ENCODE results near the gene DNAH2. TPM values are rescaled to one million over a fixed set of nuclear protein-coding genes. Genes with fewer than 3 reads are reported as not detected.

Gene DNAH2
- total and polyA plus RNA-seq, 9 of the 15 experiments (the other 6 are each of a cell fraction or from before 2014, with no cell fraction given) = 0.03 TPM; not detected in 8

DNA sequence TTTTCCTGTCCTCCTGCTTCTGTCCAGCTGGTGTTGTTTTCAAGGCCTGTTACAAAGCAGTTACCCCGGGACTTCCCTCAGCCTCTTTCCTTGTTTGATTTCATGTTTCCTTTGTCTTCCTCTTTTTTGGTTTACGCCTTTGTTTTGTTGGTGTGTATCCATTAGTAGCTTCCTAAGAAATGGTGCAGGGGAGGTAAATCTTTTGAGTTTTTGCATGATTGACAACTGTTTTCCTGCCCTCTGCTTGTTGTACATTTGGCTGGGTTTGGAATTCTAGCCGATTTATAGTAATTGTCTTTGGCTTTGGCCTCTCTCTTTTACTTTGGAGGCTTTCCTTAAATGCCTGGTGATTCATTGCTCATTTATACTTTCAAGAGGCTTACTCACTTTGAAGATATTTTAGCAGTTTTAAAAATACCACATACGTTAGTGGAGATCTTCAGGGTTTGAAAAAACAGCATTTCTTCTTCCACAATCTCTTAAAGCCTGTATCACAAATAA is 32.8 kb downstream of the DNAH2 start:
- no peak overlapping the region for H3K9ac ChIP-seq (ENCODE audit: insufficient read depth in 1 of 2, low read depth in 2 of 2, low read length in 2 of 2)
- H4K20me1 ChIP-seq (replicated peaks; ENCODE audit: control insufficient read depth, insufficient read depth, low read length) = no peaks in the 10 kb centered on the region
- no TSS peak for BruUV-seq (replicated peaks)
- H3K79me2 ChIP-seq (ENCODE audit: control insufficient read depth, insufficient read depth, low read length) = no peaks in the 10 kb centered on the region
- H3K4me3 ChIP-seq = no peak overlapping the region
- H3K27ac ChIP-seq (ENCODE audit: extremely low read depth, low read depth, low read length) = no peak overlapping the region
- H3K4me1 ChIP-seq (replicated peaks in 1 of 2; ENCODE audit: control insufficient read depth in 2 of 2, insufficient read depth in 2 of 2, low read length in 2 of 2) = no peaks in the 10 kb centered on the region
- no peak for DNase-seq (ENCODE audit: extremely low read depth in 1 of 4, low spot score in 3 of 4)
- H3K9me3 ChIP-seq (replicated peaks; ENCODE audit: control insufficient read depth, insufficient read depth, low read depth, low read length) = no peaks in the 10 kb centered on the region
- H2AFZ ChIP-seq (ENCODE audit: low read depth, low read length) = no peak overlapping the region
- ATAC-seq = no peak
- no peaks in the 10 kb centered on the region for H3K36me3 ChIP-seq (ENCODE audit: control insufficient read depth, insufficient read depth, low read length)
- intact Hi-C loops (cut with micrococcal nuclease) (no loop called here), in situ Hi-C loops (cut with MboI) (no loop called here)
- peaks cover 0 to 21% of the 10 kb centered on the region in 2 experiments; a peak in 2 of 5 replicates for H3K27me3 ChIP-seq (ENCODE audit: control insufficient read depth in 2 of 2, insufficient read depth in 2 of 2, low read length in 2 of 2)
- no peaks in the 10 kb centered on the region for H3K9me1 ChIP-seq (ENCODE audit: control insufficient read depth, insufficient read depth, low read length)
- 9% methylated on average over 4 of the region's 4 CpGs for WGBS (ENCODE audit: insufficient coverage, low coverage, missing lambda C conversion rate)
- ChIA-PET POLR2A (no interaction called here), CTCF (ENCODE audit: low intra/inter-chr PET ratio) (no interaction called here)
- H3K4me2 ChIP-seq (ENCODE audit: insufficient read depth, low read length) = no peak overlapping the region
- no peak for FAIRE-seq
- TF ChIP-seq ZKSCAN3 (CRISPR knock-in tag; IDR thresholded peaks at IDR 0.05) (no peak), ZEB2 (IDR thresholded peaks at IDR 0.05) (no peak), ZNF561 (CRISPR knock-in tag; conservative IDR thresholded peaks at IDR 0.05) (no peak), HMGN3 (IDR thresholded peaks at IDR 0.05; ENCODE audit: borderline replicate concordance, extremely low read depth, insufficient read length, low read depth, low read length) (no peak), ZNF707 (CRISPR knock-in tag; conservative IDR thresholded peaks at IDR 0.05) (no peak), RUNX1 (IDR thresholded peaks at IDR 0.05; ENCODE audit: low read depth) (no peak), ZNF324 (CRISPR knock-in tag; IDR thresholded peaks at IDR 0.05) (no peak), ZNF347 (CRISPR knock-in tag; IDR thresholded peaks at IDR 0.05; ENCODE audit: low read depth) (no peak), ZBTB8A (IDR thresholded peaks at IDR 0.05; ENCODE audit: partially characterized antibody) (no peak), ELF1 (tag; IDR thresholded peaks at IDR 0.05) (no peak)
- TF ChIP-seq, protein P1, sequence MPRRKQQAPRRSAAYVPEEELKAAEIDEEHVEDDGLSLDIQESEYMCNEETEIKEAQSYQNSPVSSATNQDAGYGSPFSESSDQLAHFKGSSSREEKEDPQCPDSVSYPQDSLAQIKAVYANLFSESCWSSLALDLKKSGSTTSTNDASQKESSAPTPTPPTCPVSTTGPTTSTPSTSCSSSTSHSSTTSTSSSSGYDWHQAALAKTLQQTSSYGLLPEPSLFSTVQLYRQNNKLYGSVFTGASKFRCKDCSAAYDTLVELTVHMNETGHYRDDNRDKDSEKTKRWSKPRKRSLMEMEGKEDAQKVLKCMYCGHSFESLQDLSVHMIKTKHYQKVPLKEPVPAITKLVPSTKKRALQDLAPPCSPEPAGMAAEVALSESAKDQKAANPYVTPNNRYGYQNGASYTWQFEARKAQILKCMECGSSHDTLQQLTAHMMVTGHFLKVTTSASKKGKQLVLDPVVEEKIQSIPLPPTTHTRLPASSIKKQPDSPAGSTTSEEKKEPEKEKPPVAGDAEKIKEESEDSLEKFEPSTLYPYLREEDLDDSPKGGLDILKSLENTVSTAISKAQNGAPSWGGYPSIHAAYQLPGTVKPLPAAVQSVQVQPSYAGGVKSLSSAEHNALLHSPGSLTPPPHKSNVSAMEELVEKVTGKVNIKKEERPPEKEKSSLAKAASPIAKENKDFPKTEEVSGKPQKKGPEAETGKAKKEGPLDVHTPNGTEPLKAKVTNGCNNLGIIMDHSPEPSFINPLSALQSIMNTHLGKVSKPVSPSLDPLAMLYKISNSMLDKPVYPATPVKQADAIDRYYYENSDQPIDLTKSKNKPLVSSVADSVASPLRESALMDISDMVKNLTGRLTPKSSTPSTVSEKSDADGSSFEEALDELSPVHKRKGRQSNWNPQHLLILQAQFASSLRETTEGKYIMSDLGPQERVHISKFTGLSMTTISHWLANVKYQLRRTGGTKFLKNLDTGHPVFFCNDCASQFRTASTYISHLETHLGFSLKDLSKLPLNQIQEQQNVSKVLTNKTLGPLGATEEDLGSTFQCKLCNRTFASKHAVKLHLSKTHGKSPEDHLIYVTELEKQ (CRISPR knock-in tag; IDR thresholded peaks at IDR 0.05) = no peak
- TF ChIP-seq, protein P2, sequence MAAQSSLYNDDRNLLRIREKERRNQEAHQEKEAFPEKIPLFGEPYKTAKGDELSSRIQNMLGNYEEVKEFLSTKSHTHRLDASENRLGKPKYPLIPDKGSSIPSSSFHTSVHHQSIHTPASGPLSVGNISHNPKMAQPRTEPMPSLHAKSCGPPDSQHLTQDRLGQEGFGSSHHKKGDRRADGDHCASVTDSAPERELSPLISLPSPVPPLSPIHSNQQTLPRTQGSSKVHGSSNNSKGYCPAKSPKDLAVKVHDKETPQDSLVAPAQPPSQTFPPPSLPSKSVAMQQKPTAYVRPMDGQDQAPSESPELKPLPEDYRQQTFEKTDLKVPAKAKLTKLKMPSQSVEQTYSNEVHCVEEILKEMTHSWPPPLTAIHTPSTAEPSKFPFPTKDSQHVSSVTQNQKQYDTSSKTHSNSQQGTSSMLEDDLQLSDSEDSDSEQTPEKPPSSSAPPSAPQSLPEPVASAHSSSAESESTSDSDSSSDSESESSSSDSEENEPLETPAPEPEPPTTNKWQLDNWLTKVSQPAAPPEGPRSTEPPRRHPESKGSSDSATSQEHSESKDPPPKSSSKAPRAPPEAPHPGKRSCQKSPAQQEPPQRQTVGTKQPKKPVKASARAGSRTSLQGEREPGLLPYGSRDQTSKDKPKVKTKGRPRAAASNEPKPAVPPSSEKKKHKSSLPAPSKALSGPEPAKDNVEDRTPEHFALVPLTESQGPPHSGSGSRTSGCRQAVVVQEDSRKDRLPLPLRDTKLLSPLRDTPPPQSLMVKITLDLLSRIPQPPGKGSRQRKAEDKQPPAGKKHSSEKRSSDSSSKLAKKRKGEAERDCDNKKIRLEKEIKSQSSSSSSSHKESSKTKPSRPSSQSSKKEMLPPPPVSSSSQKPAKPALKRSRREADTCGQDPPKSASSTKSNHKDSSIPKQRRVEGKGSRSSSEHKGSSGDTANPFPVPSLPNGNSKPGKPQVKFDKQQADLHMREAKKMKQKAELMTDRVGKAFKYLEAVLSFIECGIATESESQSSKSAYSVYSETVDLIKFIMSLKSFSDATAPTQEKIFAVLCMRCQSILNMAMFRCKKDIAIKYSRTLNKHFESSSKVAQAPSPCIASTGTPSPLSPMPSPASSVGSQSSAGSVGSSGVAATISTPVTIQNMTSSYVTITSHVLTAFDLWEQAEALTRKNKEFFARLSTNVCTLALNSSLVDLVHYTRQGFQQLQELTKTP (IDR thresholded peaks at IDR 0.05; ENCODE audit: low read depth in 1 of 2, partially characterized antibody in 2 of 2) = no peak
- TF ChIP-seq, protein P3, sequence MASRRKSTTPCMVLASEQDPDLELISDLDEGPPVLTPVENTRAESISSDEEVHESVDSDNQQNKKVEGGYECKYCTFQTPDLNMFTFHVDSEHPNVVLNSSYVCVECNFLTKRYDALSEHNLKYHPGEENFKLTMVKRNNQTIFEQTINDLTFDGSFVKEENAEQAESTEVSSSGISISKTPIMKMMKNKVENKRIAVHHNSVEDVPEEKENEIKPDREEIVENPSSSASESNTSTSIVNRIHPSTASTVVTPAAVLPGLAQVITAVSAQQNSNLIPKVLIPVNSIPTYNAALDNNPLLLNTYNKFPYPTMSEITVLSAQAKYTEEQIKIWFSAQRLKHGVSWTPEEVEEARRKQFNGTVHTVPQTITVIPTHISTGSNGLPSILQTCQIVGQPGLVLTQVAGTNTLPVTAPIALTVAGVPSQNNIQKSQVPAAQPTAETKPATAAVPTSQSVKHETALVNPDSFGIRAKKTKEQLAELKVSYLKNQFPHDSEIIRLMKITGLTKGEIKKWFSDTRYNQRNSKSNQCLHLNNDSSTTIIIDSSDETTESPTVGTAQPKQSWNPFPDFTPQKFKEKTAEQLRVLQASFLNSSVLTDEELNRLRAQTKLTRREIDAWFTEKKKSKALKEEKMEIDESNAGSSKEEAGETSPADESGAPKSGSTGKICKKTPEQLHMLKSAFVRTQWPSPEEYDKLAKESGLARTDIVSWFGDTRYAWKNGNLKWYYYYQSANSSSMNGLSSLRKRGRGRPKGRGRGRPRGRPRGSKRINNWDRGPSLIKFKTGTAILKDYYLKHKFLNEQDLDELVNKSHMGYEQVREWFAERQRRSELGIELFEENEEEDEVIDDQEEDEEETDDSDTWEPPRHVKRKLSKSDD (conservative IDR thresholded peaks at IDR 0.05; ENCODE audit: low read length) = no peak

Measured in K562 (cell line).